Pancreas (tissue), 10 donors: ENCODE data around the gene CNPY4. TPM values are rescaled to one million over a fixed set of nuclear protein-coding genes. Genes with fewer than 3 reads are reported as not detected.
"Not testable (repeated sequence)": the region's sequence is repeated elsewhere in the genome, so short reads cannot be mapped to it uniquely, and the experiment has no call there.

Experiments
- ATAC-seq, 4 donors: fragments of 200-7000 bp; cut with Tn5 transposase; one replicate each; pipeline versions ENCODE4 v1.8.0 to v1.9.1; 2020; ENCODE audit warnings: mild to moderate bottlenecking in 4 of 4, moderate library complexity in 4 of 4
- DNase-seq, 6 donors: peaks; one replicate each; pipeline ENCODE4 v3.0.0-alpha.2; 2020
- FAIRE-seq: peaks from 2 replicates; lab custom pipeline; 2012; peaks lifted over from hg19 to GRCh38; lab: Jason Lieb, UNC
- H3K27ac ChIP-seq, 4 donors: fragments of 200-600 bp; sonication (generic); 1 replicate in 3 of 4; 2 replicates in 1 of 4; pipeline versions ENCODE4 v1.5.0 to v1.8.0; 2020
- H3K27me3 ChIP-seq, 4 donors: fragments of 200-600 bp; one replicate each; pipeline ENCODE4 v1.8.0; 2021
- H3K36me3 ChIP-seq, 3 donors: fragments of 200-600 bp; sonication (generic) in 1 of 3; one replicate each; pipeline versions ENCODE4 v1.5.0 to v1.8.0; 2020 to 2021
- H3K4me1 ChIP-seq, 3 donors: fragments of 200-600 bp; one replicate each; pipeline ENCODE4 v1.8.0; 2021
- H3K4me3 ChIP-seq, 4 donors: fragments of 200-600 bp; sonication (generic) in 2 of 4; one replicate each; pipeline versions ENCODE4 v1.5.0 to v1.8.0; 2020 to 2021
- H3K9me3 ChIP-seq, 4 donors: fragments of 200-600 bp; one replicate each; pipeline ENCODE4 v1.8.0; 2021
- WGBS, 2 donors: extraction: QIAGEN DNeasy Blood & Tissue Kit; methylation state at CpG; one replicate each; pipeline ENCODE4 v1.1.7; 2013; 5-methylcytosine and 5-hydroxymethylcytosine counted together
- intact Hi-C, 3 donors: fragments of 100-400 bp; cut with DNase I; formaldehyde crosslinking; loops; one replicate each; pipeline versions ENCODE4 v1.11.1 to v1.14.2; 2022
- polyA plus RNA-seq, 2 donors: library from polyadenylated mRNA; stranded (reverse); fragments of 200-250 nt; gene quantifications; one replicate each; pipeline ENCODE4 v1.2.3, GENCODE V29; 2013
- total RNA-seq, 6 donors: library from RNA; stranded (reverse); fragmentation: NEBNext Ultra II Directional in 4 of 6; extraction: Animal tissue kit (Norgen Biotek cat#: 25700) in 4 of 6; gene quantifications; one replicate each; pipeline versions ENCODE4 v1.2.1 to v1.2.4, GENCODE V29; 2021 to 2023
- TF ChIP-seq, protein P1 (sequence below), 4 donors: fragments of 200-600 bp; sonication (generic) in 3 of 4; IDR thresholded peaks; one replicate each; pipeline versions ENCODE4 v1.5.0 to v1.8.0; 2021; ENCODE audit warnings: antibody characterized with exemption in 4 of 4
- donor health status: healthy with polysubstance abuse.
- donor health status: DM: no; HTN: no; CAD: no; lungs with moderate emphysema.
- donor health status: DM: no; HTN: no; CAD: no.
- donor health status: control.
- donor health status: control.
- donor health status: Bipolar disorder and iron deficiency.
- donor health status: DM: yes; HTN: yes; CAD: no.
- donor health status: DM: no; HTN: no; CAD: no.
- donor health status: DM: no; HTN: no; CAD: no.
- donor health status: DM: yes; HTN: yes; CAD: no.

The CNPY4 gene
- total and polyA plus RNA-seq, 8 donors, result 1.8 to 10.8 (median 3.8) TPM

DNA sequence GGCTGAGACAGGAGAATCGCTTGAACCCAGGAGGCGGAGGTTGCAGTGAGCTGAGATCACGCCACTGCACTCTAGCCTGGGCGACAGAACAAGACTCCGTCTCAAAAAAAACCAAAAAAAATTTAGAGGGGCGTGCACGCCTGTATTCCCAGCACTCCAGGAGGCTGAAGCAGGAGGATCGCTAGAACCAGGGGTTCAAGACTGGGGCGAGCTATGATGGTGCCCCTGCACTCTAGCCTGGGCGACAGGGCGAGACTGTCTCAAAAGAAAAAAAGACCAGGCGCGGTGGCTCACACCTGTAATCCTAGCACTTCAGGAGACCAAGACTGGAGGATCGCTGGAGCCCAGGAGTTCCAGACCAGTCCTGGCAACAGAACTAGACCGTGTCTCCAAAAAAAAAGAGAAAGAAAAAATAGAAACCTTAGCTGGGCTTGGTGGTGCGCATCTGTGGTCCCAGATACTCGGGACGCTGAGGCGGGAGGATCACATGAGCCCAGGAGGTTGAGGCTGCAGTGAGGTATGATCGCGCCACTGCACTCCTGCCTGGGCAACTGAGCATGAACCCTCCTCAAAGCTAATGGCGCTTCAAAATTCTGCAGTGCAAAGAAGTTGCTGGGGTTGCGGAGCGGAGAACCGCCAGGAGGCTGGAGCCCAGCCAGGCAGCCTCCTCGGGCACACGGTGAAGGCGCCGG, 7.0 kb downstream of the CNPY4 start:
- peak in 1 of 6 donors; percentile 86 for DNase-seq
- intact Hi-C loops, result no loop called here
- TF ChIP-seq, protein P1, sequence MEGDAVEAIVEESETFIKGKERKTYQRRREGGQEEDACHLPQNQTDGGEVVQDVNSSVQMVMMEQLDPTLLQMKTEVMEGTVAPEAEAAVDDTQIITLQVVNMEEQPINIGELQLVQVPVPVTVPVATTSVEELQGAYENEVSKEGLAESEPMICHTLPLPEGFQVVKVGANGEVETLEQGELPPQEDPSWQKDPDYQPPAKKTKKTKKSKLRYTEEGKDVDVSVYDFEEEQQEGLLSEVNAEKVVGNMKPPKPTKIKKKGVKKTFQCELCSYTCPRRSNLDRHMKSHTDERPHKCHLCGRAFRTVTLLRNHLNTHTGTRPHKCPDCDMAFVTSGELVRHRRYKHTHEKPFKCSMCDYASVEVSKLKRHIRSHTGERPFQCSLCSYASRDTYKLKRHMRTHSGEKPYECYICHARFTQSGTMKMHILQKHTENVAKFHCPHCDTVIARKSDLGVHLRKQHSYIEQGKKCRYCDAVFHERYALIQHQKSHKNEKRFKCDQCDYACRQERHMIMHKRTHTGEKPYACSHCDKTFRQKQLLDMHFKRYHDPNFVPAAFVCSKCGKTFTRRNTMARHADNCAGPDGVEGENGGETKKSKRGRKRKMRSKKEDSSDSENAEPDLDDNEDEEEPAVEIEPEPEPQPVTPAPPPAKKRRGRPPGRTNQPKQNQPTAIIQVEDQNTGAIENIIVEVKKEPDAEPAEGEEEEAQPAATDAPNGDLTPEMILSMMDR (IDR thresholded peaks at IDR 0.05), result no peak
- Histone ChIP-seq H3K4me1 (peaks cover 0 to 13% (median 8%) of the 10 kb centered on the region in 3 donors), H3K27ac (peak overlapping the region; percentile 84 to 94 (median 89)), H3K4me3 (peak overlapping the region; percentile 54 to 98 (median 94)), H3K27me3 (no peaks in the 10 kb centered on the region), H3K36me3 (no peaks in the 10 kb centered on the region), H3K9me3 (no peaks in the 10 kb centered on the region)
- WGBS, 2 donors, result 9 to 10% methylated on average over 29 of the region's 29 CpGs
- no peak for FAIRE-seq
- peak; percentile 0 to 51 (median 31) for ATAC-seq

DNA sequence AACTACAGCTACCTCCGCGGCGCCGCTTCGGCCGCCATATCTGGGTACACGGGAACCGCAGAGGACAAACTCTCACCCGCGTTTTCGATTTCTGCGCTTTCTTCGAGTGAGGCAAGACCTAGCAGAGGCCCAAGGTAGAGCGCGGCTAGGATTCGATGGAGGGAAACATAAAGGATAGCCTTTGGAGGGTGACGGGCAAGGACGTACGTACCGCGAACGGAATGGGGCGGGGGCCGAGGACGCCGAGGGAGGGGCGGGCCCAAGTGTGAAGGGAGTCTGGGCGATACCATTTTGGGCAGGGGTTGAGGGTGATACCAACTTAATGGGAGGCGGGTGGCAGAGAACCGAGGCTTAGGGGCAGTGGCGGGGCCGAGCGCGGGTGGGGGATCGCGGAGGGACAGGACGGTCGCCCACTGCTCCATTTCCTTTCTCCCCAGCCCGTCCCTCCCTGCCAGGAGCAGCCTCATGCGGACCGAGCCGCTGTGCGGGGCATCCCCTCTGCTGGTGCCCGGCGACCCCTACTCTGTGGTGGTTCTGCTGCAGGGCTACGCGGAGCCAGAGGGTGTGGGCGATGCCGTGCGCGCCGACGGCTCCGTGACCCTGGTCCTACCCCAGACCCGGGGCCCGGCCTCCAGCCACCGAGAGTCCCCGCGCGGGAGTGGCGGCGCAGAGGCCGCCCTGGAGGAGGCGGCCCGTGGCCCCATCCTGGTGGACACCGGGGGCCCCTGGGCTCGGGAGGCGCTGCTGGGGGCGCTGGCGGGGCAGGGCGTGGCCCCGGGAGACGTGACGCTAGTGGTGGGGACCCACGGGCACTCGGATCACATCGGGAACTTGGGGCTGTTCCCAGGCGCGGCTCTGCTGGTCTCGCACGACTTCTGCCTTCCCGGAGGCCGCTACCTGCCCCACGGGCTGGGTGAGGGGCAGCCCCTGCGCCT, 7.8 kb downstream of the CNPY4 start, which contains the start of gene MBLAC1:
MBLAC1 (plus strand) TSS at position 37 of the 935 bp plus-strand sequence; CDS start at position 466, 429 bp downstream.
- TF ChIP-seq, protein P1 (IDR thresholded peaks at IDR 0.05), result no peak
- Histone ChIP-seq H3K36me3 (no peaks in the 10 kb centered on the region), H3K9me3 (no peaks in the 10 kb centered on the region), H3K27ac (peak within 1 kb of the TSS; percentile 84 to 94 (median 89)), H3K4me1 (peaks cover 0 to 14% (median 8%) of the 10 kb centered on the region in 3 donors), H3K27me3 (no peaks in the 10 kb centered on the region), H3K4me3 (peak within 1 kb of the TSS; percentile 54 to 98 (median 94))
- WGBS, 2 donors, result 0 to 1% methylated on average over 68 to 85 of the region's 85 CpGs
- DNase-seq (peak; percentile 88 to 92 (median 90)), ATAC-seq (peak; percentile 90 to 96 (median 92)), FAIRE-seq (no peak)
- intact Hi-C loops, result no loop called here

DNA sequence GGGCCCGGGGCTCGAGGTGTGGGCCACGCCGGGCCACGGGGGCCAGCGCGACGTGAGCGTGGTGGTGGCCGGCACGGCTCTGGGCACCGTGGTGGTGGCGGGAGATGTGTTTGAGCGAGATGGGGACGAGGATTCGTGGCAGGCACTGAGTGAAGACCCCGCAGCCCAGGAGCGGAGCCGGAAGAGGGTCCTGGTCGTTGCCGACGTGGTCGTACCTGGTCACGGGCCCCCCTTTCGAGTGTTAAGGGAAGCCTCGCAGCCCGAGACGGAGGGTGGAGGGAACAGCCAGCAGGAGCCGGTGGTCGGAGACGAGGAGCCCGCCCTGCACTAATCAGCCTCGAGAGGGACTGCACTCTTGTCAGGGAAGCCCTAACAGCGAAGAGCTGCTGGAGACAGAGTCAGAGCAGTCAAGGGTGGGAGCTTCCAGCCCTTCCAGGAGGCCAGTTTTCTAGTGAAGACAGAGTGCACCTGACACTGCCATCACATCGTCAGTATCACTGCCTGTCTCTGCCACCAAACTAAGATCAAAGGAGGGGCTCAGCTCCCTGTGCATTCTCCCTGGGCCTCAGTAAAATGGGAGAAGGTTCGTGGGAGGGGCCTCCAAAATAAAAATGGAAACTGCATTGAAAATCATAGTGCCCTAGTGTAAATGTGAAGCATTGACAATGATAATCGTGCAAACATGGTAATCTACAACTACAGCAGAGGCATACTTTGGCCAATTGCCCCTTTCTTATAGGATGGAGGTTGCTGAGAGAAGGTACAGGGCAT, 8.6 kb downstream of the CNPY4 start:
- Histone ChIP-seq H3K27me3 (no peaks in the 10 kb centered on the region), H3K4me3 (peak overlapping the region; percentile 54 to 98 (median 94)), H3K36me3 (no peaks in the 10 kb centered on the region), H3K4me1 (peaks cover 0 to 14% (median 8%) of the 10 kb centered on the region in 3 donors), H3K9me3 (no peaks in the 10 kb centered on the region), H3K27ac (peak overlapping the region; percentile 84 to 94 (median 89))
- intact Hi-C loops, result no loop called here
- FAIRE-seq (no peak), DNase-seq (peak in 2 of 6 donors; percentile 30 to 81), ATAC-seq (peak in 1 of 4 donors; percentile 1)
- 3 to 8% methylated on average over 25 to 37 of the region's 37 CpGs for WGBS, 2 donors
- TF ChIP-seq, protein P1 (IDR thresholded peaks at IDR 0.05), result no peak

DNA sequence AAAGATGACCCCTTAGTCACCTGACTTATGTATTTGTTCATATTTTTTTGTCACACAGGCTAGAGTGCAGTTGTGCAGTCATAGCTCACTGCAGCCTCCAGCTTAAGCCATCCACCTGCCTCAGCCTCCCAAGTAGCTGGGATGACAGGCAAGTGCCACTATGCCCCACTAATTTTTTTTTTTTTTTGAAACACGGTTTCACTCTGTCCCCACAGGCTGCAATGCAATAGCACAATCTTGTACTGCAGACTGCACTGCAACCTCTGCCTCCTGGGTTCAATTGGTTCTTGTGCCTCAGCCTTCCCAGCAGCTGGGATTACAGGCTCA, 9.2 kb downstream of the CNPY4 start:
- DNase-seq (no peak), FAIRE-seq (no peak), ATAC-seq (no peak)
- Histone ChIP-seq H3K9me3 (no peaks in the 10 kb centered on the region), H3K36me3 (no peaks in the 10 kb centered on the region), H3K4me1 (peaks cover 0 to 14% (median 8%) of the 10 kb centered on the region in 3 donors), H3K4me3 (no peak overlapping the region), H3K27me3 (no peaks in the 10 kb centered on the region), H3K27ac (no peak overlapping the region)
- TF ChIP-seq, protein P1 (IDR thresholded peaks at IDR 0.05), result no peak
- intact Hi-C loops, result no loop called here
- 50 to 56% methylated on average over 1 of the region's 1 CpG for WGBS, 2 donors

DNA sequence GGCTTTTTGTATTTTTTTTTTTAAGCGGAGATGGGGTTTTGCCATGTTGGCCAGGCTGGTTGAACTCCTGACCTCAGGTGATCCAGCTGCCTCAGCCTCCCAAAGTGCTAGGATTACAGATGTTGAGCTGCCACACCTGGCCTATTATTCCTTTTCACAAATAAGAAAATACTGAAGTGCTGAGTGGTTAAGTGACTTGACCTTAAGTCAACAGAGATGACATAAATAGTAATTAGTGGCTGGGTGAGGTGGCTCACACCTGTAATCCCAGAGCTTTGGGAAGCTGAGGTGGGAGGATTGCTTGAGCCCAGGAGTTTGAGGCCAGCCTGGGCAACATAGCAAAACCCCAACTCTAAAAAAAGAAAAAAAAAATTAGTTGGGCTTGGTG, 10.8 kb downstream of the CNPY4 start:
- not testable (repeated sequence) for H3K4me3 ChIP-seq, H3K9me3 ChIP-seq, FAIRE-seq, ATAC-seq, H3K27me3 ChIP-seq, DNase-seq, H3K36me3 ChIP-seq
- Histone ChIP-seq H3K27ac (peak overlapping the region in 3 of 4 donors; percentile 41 to 78 (median 60)), H3K4me1 (peaks cover 0 to 14% (median 8%) of the 10 kb centered on the region in 3 donors)
- 91 to 94% methylated on average over 1 of the region's 1 CpG for WGBS, 2 donors
- intact Hi-C loops, result loop anchor here in 1 of 3 donors (10.0 kb wide), 1 partner anchor 85 kb away; the partner anchor contains the start of gene PVRIG
